ENCODE results near the gene ATP6V1G2.
A peak's percentile ranks its signal among the peaks of the same experiment; 100 is the strongest.

ATP6V1G2 gene

DNA sequence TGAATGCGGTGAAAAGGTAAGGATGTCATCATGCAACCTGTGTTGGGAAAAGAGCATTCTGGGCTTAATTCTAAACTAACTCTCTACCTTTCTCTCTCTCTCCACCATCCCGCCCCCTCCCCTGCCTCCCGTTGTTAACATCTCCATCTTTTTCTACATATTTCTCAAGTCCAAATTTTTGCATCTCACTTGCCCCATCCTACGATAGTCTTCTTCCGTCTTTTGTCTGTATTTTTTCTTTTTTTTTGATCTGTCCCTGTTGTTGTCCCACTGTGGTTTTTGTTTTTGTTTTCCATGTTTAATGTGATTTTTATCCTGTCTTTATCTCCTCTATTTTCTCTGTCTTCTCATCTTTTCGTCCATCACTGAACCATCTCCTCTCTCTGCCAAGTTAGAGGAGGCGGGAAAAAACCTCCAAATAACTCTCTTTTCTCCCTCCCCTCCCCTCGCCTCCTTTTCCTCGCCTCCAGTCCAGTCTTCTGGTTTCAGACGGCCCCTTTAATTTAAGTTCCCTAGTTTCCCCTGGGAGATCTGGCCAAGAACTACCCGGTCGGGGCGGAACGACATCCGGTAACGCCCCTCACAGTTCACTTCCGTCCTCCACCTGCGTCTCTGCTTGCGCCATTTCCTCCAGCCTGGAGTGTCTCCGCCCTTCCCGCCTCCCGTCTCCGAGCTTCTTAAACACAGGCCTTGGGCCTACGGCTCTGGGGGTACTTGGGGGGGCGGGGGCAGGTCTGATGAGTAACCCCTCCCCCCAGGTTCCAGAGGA is 734 bp upstream of the ATP6V1G2 start, which contains the start of gene NFKBIL1:
NFKBIL1 (plus strand) TSS at position 651 of the 769 bp plus-strand sequence; CDS start at position 738, 87 bp downstream.
- DNase-seq, result peak; percentile 97

DNA sequence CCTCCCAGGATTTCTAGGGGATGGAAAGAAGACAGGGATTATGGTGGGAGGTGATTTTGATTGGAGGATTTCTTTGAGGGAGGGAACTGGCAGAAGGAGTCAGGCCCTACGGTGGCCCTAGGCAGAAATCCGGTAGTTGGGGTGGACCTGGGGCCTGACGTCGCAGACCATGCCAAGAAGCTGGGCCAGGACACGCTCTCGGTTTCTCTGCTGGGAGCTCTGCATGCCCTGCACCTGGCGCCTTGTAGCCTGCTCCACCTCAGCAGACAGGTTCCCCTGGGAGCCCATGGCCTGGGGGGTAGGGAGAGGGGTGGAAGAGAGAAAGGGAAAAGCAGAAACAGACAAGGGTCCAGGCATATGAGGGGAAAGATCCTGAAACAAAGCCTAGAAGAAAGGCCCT is 1.1 kb downstream of the ATP6V1G2 start:
- no peak for DNase-seq

DNA sequence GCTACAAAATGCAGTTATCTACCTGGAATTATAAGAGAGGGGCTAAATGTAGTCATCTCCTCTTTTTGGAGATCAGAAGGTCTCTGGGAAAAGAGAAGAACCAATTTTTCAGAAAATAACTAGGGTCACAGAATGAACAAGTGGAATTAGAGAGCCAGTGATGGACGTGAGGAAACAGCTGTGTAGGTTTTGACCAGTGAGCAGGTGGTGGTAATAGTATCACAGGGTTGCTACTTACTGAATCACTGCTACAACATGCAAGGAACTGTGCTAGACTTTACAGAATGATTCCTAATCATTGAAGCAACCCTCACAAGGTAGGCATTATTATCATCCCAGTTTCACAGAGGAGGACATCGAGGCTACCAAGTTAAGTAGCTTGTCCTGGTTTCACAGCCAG is 1.7 kb downstream of the ATP6V1G2 start:
- no peak for DNase-seq

DNA sequence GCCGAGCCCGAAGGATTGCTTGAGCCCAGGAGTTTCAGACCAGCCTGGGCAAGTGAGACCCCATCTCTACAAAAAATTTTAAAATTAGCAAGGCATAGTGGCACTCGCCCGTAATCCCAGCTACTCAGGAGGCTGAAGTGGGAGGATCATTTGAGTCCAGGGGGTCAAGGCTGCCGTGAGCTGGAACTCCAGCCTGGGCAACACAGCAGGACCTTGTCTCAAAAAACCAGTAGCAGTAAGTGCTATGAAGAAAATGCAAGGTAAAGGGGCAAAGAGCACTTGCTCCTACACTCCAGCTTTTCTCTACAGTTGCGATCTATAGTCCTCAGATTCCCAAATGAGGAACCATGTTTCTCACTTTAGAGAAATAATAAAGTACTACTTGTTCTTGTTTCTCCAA is 2.8 kb downstream of the ATP6V1G2 start:
- DNase-seq, result no peak

DNA sequence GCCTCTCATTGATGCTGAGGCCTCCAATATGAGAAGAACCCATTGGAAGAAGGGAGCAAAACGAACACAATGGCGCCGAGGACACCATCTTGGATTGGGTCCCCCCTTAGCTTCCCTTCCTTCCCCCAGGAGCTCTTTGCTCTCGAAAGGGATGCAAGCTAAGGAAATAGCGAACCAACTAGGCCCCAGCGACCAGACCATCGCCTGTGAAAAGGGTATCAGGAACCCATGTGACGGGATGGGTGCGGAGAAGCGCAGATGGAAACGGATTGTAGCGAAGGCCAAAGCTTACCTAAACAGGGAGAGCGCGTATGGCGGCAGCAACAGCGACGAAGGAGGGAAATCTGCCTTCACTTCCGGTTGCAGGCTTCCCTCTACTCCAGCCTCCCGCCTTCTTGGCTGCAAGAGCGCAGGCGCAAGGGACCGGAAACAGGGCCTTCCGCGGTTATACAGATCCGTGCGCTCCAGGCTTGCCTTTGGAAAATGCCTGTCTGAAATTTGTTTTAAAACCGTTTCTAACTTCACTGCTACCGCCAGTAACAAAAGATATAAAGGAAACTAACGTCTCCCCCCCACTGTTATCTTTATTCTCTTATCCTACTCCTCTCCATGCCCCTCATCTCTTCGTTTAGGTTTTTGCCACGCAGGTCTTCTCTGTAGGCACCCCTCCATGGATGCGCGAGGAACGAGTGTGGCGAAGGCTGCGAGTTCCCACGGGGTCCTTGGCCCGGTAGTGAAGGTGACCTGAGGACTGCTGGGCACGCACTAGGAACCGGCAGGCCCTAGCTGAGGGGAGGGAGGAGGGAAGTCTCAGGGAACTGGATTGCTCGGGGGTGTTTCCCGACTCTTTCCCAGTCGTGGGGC is 4.5 kb downstream of the ATP6V1G2 start, which contains the start of gene DDX39B:
DDX39B (minus strand) TSS at position 346 of the 864 bp plus-strand sequence. CDS start 1,471 bp downstream, outside the sequence.
- peak; percentile 97 for DNase-seq

DNA sequence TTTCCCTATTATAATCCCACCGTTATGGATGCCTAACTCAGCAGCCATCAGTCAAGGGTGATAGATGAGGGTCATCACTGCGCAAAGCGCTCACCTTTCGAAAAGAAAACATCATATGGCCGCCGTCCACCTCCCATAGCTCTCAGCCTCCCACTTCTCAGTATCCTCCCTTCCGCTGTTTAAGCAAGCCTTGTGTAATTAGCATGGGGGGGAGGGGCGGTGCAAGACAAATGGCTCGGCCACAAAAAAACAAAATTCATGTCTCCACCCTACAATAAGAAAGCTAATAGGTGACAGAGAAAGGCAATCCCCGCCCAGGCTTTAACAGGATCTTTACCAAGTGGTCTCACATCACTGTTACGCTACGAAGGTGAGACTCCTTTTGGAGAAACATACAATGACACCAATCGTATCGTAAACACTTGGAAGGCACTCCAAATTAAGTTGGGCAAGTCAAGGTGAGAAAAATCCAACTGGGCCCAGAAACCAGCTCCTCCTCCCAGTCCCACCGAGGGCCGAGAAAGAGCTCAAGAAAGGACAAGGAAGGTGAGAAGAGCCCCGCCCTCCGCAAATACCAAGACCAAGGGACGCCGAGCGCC is 5.2 kb downstream of the ATP6V1G2 start:
- no peak for DNase-seq

DNA sequence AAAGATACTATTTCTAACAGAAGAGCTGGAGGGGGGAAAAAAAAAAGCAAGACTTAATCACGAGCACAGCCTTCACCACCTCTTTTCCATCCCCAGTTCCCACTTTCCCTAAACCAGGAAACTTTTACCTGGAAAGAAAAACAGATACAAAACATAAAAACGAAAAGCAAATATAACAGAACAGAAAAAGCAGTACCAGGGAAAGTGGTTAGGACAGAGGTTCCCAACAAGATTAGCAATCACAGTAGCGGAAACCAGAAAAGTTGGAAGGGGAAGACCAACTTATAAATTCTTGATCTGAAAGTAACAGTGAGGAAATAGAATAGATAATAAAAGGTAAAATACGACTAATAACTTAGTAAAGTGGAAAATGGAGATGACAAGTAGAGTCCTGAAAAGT is 5.8 kb downstream of the ATP6V1G2 start:
- no peak for DNase-seq

DNA sequence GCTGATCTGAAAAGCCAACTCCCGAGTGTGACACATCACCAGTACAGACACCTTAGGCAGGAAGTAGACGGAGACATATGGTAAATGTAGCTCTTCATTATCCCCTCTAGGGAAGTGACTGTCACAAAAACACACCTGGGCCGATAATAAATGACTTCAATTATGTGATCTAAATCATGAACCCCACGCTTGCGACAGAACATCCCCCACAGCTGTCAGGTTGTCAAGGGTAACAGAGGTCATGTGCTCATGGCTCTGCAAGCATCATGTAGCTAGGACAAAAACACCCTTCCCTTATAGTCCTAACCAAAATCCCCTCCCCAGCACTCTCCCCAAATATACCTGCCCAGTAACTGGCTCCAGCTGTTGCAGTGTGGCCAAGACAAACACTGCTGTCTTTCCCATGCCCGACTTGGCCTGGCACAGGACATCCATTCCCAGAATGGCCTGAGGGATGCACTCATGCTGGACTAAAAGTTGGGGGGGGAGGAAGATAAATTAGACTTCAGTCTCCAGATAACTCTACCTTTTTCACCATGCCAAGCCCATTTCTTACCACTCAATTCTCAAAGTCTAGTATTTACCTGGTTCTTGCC is 7.5 kb downstream of the ATP6V1G2 start:
- no peak for DNase-seq

DNA sequence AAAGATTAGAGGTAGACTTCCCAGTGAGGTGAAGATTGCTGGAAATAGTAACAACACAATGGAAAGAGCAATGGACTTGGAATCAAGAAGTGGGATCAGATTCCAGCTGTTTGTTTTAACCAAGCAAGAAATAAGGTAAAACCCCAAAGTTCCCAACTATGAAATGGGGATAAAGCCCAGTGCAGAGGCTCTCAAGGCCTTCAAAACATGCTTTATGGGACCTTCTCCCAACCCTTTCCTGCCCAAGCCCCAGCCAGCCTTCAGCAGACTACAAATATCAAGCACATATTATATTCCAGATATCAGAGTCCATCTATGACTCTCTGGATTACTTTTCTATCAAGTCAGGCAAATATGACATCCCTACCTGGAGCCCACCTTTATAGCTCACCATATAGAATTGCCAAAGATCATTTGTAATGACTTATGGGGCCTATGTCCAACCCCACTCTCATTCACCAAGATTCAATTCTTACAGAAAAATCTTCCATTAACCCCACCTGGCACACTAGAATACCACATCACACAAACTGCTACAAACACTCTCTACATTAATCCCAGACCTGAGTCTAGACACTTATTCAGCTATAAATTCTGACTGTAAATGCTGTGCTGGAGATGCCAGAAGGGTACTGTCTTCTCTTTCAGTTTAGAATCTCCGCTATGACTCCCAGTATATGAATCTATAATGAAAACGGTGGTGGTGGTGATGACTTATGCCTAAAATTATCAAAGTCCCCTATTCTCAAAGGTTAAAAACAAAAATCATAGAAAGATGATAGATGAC is 10.7 kb downstream of the ATP6V1G2 start:
- no peak for DNase-seq

DNA sequence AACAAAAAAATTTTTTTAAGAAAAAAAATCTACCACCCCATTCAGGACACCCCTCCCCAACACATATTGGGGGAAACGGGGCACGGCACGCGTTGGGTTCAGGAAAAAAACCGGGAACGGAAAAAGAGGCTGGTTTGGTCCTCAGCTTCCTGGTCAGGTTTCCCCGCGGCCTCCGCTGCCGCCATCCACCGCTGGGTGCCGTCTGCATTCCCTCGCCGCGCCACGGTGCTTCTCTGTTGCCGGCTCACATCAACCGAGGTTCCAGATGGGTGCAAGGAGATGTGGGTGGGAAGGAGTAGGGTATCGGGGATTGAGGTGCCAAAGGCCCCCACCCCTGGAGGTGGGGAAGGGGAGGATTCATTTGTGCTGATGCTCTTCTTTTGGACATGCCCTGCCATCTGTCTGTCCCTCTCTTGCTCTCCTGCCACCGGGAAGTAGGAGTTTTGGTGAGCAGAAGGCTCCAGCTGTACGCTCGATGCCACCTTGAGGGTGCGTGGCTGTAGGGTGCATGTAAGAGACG is 11.8 kb downstream of the ATP6V1G2 start:
- no peak for DNase-seq

DNA sequence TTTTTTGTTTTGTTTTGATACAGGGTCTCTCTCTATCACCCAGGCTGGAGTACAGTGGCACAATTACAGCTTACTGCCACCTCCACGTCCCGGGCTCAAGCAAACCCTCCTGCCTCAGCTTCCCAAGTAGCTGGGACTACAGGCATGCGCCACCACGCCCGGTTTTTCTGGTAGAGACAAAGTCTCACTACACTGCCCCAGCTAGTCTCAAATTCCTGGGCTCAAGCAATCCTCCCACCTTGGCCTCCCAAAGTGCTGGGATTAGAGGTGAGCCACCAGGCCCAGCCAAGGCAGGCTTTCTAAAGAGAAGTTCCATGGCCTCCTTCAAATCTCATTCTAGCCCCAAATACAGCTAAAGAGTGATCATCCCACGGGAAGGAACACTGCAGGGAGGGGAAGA is 12.4 kb downstream of the ATP6V1G2 start:
- DNase-seq, result no peak

DNA sequence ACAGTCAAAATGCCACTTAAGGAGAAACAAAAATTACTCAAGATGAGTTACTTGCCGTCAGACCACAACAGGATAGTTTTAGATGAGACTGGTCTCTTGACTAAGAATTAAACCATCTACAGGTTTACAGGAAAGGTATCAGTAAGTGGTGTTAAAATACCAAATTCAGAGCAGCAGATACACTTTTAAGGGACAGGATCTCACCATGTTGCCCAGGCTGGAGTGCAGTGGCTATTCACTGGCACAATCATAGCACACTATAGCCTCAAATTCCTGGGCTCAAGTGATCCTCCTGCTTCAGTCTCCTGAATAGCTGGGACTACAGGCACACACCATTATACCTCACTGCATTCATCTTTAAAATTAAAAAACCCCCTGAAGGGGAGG is 13.0 kb downstream of the ATP6V1G2 start:
- DNase-seq, result no peak

DNA sequence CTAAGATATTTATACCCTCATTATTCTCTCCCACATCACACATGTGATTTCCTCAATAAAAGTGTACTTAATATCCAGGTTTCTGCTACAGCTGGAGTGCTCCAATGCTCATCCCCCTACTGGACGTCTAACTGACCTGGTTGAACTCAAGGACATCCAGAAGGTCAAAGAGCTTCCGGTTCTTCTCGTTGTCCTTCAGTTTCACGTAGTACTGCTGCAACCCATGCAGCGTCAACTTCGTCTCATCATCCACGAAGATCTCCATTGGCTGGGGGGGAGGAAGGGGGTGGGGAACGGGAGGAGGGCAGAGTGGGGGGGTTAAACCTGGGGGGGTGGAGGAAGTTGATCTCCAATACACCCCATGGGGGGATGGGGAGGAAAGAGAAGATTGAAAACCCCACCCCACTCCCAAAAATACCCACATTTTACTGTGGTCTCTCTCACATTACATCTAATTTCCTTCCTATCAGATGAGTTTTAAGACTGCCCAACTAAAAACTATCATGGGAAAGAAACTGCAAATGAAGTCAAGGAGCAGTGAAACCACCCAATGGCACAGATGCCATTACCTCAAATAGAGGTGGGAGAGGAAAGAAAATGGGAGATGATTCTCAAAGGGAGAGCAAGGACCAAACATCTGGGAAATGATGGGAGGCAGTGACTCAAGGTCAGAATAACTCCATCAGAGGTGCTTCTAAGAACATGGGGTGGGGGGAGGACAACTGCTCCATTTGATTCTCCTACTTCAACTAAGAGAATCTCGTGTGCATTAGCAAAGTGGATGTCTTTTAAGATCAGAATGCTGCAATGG is 13.6 kb downstream of the ATP6V1G2 start:
- DNase-seq, result no peak

DNA sequence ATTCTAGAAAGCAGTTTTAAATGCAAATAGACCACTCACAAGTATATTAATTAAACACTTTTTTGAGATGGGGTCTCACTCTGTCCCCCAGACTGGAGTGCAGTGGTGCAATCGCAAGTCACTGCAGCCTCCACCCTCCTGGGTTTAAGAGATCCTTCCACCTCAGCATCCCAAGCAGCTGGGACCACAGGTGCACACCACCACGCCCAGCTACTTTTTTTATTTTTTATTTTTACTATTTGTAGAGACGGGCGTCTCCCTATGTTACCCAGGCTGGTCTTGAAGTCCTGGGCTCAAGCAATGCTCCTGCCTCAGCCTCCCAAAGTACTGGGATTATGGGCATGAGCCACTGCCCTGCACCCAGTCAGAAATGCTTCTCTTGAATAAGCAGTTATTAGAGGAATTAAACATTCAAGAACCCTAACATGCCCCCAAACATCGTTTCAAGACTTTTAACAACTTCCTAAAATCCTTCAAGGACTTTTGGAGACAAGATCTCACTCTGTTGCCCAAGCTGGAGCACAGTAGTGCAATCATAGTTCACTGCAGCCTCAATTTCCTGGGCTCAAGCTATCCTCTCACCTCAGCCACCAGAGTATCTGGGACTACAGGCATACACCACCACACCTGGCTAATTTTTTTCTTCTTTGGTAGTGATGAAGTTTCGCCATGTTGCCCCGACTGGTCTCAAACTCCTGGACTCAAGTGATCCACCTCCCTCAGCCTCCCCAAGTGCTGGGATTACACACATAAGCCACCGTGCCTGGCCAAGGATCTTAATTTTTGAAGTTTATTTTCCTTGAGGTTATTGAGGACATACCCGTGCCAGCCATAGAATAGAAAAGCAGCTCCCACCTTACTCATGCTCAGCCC is 14.4 kb downstream of the ATP6V1G2 start:
- DNase-seq, result no peak

DNA sequence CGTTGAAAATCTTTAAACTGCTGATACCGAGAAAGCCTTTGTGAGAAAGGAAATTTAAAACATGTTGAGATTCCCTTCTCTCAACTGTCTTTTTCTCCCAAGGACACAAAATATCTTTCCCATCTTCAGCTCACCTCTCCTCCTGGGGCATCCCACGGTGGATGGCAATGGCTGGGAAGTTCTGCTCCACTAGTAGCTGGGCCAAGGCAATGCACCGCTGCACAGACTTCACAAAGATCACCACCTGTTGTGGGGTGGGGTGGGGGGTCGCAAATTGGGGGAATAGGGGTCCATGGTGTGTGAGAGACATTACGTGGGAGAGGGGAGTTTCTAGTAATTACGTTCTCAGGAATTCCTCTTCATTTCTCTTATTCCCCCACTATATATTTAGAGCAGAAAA is 15.2 kb downstream of the ATP6V1G2 start:
- DNase-seq, result no peak

DNA sequence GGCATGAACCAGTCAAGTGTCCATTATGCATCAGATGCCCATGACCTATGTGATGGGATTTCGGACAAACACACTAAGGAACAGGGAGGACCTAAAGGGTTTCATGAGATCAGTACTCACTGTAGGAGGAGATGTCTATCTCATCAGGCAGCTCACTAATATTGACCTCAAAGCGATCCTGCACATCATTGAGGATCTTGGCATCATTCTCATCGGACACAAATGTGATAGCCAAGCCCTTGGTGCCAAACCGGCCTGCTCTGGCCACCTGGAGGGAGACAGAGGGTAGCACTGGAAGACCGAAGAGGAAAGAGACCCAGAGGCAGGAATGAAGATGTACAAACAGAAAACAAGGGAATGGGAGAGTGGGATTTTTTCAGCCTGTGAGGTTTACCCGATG is 15.7 kb downstream of the ATP6V1G2 start:
- DNase-seq, result no peak

DNA sequence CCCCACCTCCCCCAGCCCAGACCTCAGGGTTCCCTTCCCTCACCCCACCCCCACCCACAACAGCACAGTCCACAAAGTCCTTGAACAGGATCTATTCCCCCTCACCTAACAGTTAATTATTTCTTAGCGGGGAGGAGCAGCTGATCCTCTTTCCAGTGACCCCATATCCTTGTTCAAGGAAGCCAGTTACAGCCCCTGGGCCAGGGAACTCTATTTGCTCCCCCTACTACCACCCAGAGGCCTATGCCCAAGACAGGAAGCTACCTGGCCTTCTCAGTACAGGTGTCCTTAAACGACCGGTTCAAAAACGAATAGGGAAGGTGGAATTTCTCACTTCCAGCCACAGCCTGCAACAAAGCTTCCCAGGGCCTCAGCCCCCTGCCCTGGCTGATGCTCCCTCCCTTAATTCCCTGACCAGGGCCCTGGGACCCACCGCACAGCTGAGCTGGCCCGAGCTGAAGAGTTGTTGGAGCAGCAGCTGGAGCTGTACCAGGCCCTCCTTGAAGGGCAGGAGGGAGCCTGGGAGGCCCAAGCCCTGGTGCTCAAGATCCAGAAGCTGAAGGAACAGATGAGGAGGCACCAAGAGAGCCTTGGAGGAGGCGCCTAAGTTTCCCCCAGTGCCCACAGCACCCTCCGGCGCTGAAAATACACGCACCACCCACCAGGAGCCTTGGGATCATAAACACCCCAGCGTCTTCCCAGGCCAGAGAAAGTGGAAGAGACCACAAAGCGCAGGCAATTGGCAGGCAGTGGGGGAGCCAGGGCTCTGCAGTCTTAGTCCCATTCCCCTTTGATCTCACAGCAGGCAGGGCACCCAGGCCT is 16.9 kb downstream of the ATP6V1G2 start:
- no peak for DNase-seq

DNA sequence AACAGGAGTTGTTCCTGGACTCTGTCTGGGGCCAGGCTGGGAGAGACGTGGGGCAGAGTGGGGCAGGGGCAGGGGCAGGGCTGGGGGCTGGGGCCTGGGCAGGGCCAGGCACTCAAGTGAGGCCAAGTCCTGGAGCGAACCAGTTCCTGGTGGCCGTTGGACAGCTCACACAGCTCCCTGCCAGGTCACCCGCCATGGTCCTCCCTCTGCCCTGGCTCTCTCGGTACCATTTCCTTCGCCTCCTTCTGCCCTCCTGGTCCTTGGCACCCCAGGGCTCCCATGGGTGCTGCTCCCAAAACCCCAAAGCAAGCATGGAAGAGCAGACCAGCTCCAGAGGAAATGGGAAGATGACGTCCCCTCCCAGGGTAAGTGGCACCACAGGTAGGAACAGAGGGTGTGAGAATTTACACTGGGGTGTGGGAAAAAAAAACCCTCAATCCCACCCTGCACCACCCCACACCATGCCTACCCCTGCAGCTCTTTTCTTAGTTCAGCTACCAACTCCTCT is 17.5 kb downstream of the ATP6V1G2 start, which contains the start of gene MCCD1:
MCCD1 (plus strand) TSS at position 142 of the 508 bp plus-strand sequence; CDS start at position 195, 53 bp downstream.
- no peak for DNase-seq

DNA sequence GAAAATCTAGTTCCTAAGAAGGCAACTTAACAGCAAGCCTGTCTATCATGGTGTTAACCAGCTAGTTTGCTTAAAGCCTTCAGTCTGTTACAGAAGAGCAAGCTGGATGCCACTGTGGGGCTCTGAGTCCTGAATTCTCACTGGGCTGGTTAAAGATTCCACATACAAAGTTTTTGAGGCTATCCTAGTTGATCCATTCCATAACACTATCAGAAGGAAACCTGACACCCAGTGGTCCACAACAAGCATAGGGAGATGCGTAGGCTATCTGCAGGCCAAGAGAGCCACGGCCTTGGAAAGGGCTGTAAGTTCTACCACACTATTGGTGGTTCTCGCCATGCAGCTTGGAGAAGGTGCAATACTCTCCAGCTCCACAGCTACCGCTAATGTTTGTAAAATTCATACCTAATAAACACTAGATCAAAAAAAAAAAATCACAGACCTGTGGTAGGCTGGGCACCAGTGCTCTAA is 18.1 kb downstream of the ATP6V1G2 start:
- DNase-seq, result no peak

Data from islet precursor cell (in vitro differentiated cells).